ENCODE data around the gene LDB1.

LDB1 gene, protein sequence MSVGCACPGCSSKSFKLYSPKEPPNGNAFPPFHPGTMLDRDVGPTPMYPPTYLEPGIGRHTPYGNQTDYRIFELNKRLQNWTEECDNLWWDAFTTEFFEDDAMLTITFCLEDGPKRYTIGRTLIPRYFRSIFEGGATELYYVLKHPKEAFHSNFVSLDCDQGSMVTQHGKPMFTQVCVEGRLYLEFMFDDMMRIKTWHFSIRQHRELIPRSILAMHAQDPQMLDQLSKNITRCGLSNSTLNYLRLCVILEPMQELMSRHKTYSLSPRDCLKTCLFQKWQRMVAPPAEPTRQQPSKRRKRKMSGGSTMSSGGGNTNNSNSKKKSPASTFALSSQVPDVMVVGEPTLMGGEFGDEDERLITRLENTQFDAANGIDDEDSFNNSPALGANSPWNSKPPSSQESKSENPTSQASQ

GRCh38 chr10:102120142-102120990 lies at the start of gene LDB1:
TSS of gene LDB1 (minus strand) at chr10:102120368. CDS start at chr10:102120110, 258 bp downstream.
- peak; percentile 40 for DNase-seq (ENCODE audit: low read depth)

DNA sequence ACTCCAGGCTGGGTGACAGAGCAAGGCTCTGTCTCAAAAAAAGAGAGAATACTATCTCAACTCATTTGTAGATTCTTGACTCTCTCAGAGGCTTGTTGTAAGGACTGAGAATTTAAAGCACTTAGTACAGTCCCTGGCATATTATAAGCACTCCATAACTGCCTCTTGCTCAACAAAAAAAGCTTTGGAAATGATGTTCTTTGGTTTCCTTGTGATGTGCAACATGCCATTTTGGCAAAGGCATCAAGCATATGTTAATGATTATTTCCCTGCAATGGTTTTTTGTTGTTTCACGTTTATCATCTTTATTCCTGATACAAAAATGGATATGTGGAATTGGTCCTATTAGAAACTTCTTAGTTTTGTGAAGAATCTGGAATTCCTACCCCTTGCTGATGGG lies 47.7 kb upstream of the LDB1 start:
- DNase-seq (ENCODE audit: low read depth) = no peak

GRCh38 chr10:102163342-102163989 lies 43.3 kb upstream of the LDB1 start:
- DNase-seq (ENCODE audit: low read depth) = no peak

DNA sequence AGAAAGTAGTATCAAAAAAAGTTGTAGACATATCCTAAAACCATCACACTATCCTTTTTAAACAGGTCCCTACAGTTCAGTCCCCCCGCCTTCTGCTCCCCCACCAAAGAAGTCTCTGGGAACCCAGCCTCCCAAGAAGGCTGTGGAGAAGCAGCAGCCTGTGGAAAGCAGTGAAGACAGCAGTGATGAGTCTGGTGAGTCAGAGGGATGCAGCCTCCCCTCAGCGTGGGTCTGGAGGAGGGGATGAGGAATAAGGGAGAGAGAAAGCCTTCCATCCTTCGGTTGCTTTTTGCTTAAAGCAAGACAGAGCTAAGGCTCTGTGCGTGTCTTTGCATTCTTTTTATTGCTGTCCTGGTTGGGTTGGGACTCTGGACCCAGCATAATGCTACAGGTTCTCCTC lies 39.7 kb upstream of the LDB1 start:
- no peak for DNase-seq (ENCODE audit: low read depth)

- DNase-seq (ENCODE audit: low read depth) = no peak
Observed at GRCh38 chr10:102159051-102159597, 39.0 kb upstream of the LDB1 start.

DNA sequence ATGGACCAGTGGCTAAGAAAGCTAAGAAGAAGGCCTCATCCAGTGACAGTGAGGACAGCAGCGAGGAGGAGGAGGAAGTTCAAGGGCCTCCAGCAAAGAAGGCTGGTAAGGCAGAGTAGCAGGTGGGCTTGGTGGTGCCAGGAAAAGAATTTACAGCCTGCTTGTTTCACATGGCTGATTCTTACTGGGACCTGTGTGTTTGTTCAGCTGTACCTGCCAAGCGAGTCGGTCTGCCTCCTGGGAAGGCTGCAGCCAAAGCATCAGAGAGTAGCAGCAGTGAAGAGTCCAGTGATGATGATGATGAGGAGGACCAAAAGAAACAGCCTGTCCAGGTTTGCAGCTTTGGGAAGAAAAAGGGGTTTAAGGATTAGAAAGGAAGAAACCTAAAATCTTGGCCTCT lies 37.1 kb upstream of the LDB1 start:
- no peak for DNase-seq (ENCODE audit: low read depth)

GRCh38 chr10:102154466-102155116 lies 34.4 kb upstream of the LDB1 start:
- no peak for DNase-seq (ENCODE audit: low read depth)

GRCh38 chr10:102153093-102153620 lies 33.0 kb upstream of the LDB1 start:
- DNase-seq (ENCODE audit: low read depth) = no peak

DNA sequence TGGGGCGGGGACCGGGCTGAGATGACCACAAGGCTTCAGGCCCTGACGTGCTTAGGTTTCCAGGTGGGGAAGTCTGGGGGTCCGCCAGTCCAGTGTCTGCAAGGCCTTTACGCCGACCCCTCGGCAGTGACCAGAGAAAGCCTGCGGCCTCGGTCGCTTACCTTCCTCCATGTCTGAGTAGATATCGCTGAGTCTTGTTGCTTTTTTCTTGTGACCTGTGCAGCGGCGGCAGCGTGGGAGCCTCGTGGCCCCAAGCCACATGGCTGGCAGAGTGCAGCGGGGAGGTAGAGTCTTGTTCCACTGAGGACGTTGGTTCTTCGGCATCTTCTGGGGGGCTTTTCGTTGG lies 32.4 kb upstream of the LDB1 start:
- peak; percentile 9 for DNase-seq (ENCODE audit: low read depth)

GRCh38 chr10:102151774-102152544 lies 31.8 kb upstream of the LDB1 start, which contains the start of gene NOLC1:
TSS of gene NOLC1 (plus strand) at chr10:102152389. CDS start at chr10:102152411, 22 bp downstream.
- peak; percentile 99 for DNase-seq (ENCODE audit: low read depth)

DNA sequence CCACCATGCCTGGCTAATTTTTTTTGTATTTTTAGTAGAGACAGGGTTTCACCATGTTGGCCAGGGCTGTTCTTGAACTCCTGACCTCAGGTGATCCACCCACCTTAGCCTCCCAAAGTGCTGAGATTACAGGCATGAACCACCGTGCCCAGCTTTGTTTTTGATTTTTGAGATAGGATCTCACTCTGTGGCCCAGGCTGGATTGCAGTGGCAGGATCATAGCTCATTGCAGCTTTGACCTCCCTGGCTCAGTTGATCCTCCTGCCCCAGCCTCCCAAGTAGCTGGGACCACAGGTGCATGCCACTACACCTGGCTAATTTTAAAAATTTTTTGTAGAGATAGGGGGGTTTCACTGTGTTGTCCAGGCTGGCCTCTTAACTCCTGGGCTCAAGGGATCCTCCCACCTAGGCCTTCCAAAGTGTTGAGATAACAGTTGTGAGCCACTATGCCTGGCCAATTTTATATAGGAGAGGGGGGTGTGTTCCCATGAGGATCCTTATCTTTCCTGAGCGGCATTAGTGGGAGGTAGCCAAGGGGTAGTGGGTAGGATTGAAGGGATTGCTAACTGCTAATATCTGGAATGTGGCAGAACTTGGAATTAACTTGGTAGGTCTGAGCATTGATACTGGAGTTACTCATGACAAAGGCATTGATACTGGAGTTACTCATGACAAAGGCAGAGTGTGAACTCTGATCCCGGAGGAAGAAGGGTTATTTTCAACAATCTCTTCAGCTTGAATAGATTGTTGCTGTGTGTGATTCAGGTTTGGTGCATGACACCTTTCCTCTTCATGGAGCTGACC lies 31.0 kb upstream of the LDB1 start:
- DNase-seq (ENCODE audit: low read depth) = no peak

- no peak for DNase-seq (ENCODE audit: low read depth)
Observed at GRCh38 chr10:102148275-102148674, 28.1 kb upstream of the LDB1 start.

- DNase-seq (ENCODE audit: low read depth) = no peak
Observed at GRCh38 chr10:102147561-102147960, 27.4 kb upstream of the LDB1 start.

DNA sequence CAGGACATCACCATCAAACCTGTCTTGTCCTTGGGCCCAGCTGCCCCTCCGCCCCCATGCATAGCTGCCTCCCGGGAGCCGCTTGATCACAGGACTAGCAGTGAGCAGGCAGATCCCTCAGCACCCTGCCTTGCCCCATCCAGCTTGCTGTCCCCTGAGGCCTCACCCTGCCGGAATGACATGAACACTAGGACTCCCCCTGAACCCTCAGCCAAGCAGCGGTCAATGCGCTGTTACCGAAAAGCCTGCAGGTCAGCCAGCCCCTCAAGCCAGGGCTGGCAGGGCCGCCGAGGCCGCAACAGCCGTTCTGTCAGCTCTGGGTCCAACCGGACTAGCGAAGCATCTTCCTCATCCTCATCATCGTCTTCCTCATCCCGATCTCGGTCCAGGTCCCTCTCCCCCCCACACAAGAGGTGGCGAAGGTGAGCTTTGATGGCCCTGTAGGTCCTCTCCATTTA lies 26.8 kb upstream of the LDB1 start:
- no peak for DNase-seq (ENCODE audit: low read depth)

- DNase-seq (ENCODE audit: low read depth) = no peak
Observed at GRCh38 chr10:102141583-102142107, 21.5 kb upstream of the LDB1 start.

DNA sequence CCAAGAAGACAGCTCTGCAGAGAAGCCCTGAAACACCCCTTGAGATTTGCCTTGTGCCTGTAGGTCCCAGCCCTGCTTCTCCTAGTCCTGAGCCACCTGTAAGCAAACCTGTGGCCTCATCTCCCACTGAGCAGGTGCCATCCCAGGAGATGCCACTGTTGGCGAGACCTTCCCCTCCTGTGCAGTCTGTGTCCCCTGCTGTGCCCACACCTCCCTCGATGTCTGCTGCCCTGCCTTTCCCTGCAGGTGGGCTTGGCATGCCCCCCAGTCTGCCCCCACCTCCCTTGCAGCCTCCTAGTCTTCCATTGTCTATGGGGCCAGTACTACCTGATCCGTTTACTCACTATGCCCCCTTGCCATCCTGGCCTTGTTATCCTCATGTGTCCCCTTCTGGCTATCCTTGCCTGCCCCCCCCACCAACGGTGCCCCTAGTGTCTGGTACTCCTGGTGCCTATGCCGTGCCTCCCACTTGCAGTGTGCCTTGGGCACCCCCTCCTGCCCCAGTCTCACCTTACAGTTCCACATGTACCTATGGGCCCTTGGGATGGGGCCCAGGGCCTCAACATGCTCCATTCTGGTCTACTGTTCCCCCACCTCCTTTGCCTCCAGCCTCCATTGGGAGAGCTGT lies 20.9 kb upstream of the LDB1 start:
- DNase-seq (ENCODE audit: low read depth) = no peak

DNA sequence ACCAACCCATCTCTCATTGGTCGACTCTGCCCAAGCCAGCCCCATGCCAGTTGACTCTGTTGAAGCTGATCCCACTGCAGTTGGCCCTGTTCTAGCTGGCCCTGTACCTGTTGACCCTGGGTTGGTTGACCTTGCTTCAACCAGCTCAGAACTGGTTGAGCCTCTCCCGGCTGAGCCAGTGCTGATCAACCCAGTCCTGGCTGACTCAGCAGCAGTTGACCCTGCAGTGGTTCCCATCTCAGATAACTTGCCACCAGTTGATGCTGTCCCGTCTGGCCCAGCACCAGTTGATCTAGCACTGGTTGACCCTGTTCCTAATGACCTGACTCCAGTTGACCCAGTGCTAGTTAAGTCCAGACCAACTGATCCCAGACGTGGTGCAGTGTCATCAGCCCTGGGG lies 20.1 kb upstream of the LDB1 start:
- no peak for DNase-seq (ENCODE audit: low read depth)

GRCh38 chr10:102139281-102140110 lies 19.3 kb upstream of the LDB1 start:
- DNase-seq (ENCODE audit: low read depth) = no peak

All from stimulated activated CD8-positive, alpha-beta memory T cell treated with anti-CD3 and anti-CD28 coated beads, Interleukin-7, amount 100 ng/mL, for 24 hours (primary cell).